GM23338 (cell line): ENCODE data around the gene SLC9C1. TPM values are rescaled to one million over a fixed set of nuclear protein-coding genes. Genes with fewer than 3 reads are reported as not detected.

Experiments
- ATAC-seq: fragments of 200-7000 bp; cut with Tn5 transposase; 3 replicates; pipeline ENCODE4 v1.9.1; 2020
- DNase-seq: peaks from one replicate; pipeline ENCODE4 v3.0.0-alpha.2; 2015; ENCODE audit warnings: low spot score
- H2AFZ ChIP-seq: fragments of 200-600 bp; sonication (generic); 2 replicates; pipeline ENCODE4 v1.8.0; 2016; ENCODE audit warnings: antibody characterized with exemption, mild to moderate bottlenecking, moderate library complexity
- H3F3A ChIP-seq: fragments of 200-600 bp; sonication (generic); replicated peaks from 2 replicates; pipeline ENCODE4 v1.8.0; 2017; ENCODE audit warnings: antibody characterized with exemption, mixed run types, low read depth
- H3K27ac ChIP-seq: fragments of 200-600 bp; sonication (generic); 2 replicates; pipeline ENCODE4 v1.6.1; 2016; ENCODE audit warnings: low read depth
- H3K27me3 ChIP-seq: fragments of 200-600 bp; sonication (generic); 2 replicates; pipeline ENCODE4 v1.8.0; 2016; ENCODE audit warnings: mild to moderate bottlenecking, mixed run types, moderate library complexity; ENCODE audit not compliant: insufficient read depth
- H3K36me3 ChIP-seq: fragments of 200-600 bp; sonication (generic); 2 replicates; pipeline ENCODE4 v1.8.0; 2016; ENCODE audit warnings: mild to moderate bottlenecking; ENCODE audit not compliant: insufficient read depth
- H3K4me1 ChIP-seq: fragments of 200-600 bp; sonication (generic); 2 replicates; pipeline ENCODE4 v1.8.0; 2016; ENCODE audit warnings: mild to moderate bottlenecking, moderate library complexity; ENCODE audit not compliant: insufficient read depth
- H3K4me2 ChIP-seq: fragments of 200-600 bp; sonication (generic); 2 replicates; pipeline ENCODE4 v1.7.1; 2017; ENCODE audit warnings: mixed run types
- H3K4me3 ChIP-seq: fragments of 200-600 bp; sonication (generic); 2 replicates; pipeline ENCODE4 v1.6.1; 2016; ENCODE audit warnings: mixed run types
- H3K79me2 ChIP-seq: fragments of 200-600 bp; sonication (generic); replicated peaks from 2 replicates; pipeline ENCODE4 v1.8.0; 2017; ENCODE audit warnings: mild to moderate bottlenecking; ENCODE audit not compliant: insufficient read depth
- H3K9me2 ChIP-seq: fragments of 200-600 bp; sonication (generic); 2 replicates; pipeline ENCODE4 v1.8.0; 2017; ENCODE audit not compliant: insufficient read depth
- H4K20me1 ChIP-seq: fragments of 200-600 bp; sonication (generic); replicated peaks from 2 replicates; pipeline ENCODE4 v1.8.0; 2017; ENCODE audit warnings: mild to moderate bottlenecking; ENCODE audit not compliant: insufficient read depth
- H3K27ac Mint-ChIP-seq: 2 replicates; pipeline ENCODE4 v1.8.0; 2020; ENCODE audit warnings: inconsistent platforms, mild to moderate bottlenecking, moderate library complexity, mixed read lengths
- H3K27me3 Mint-ChIP-seq: 3 replicates; pipeline ENCODE4 v1.8.0; 2022; ENCODE audit warnings: low read depth, mild to moderate bottlenecking, moderate library complexity, mixed read lengths, inconsistent platforms; ENCODE audit not compliant: insufficient read depth, poor library complexity
- H3K36me3 Mint-ChIP-seq: 3 replicates; pipeline ENCODE4 v1.8.0; 2021; ENCODE audit warnings: low read depth, mild to moderate bottlenecking, inconsistent platforms, moderate library complexity, mixed read lengths
- H3K4me1 Mint-ChIP-seq: 3 replicates; pipeline ENCODE4 v1.8.0; 2020; ENCODE audit warnings: mild to moderate bottlenecking, inconsistent platforms, mixed read lengths
- H3K4me3 Mint-ChIP-seq: 3 replicates; pipeline ENCODE4 v1.8.0; 2021; ENCODE audit warnings: moderate library complexity, mild to moderate bottlenecking, inconsistent platforms, mixed read lengths
- H3K9me3 Mint-ChIP-seq: 3 replicates; pipeline ENCODE4 v1.8.0; 2020; ENCODE audit warnings: moderate library complexity, mild to moderate bottlenecking, inconsistent platforms, mixed read lengths
- EZH2phosphoT487 ChIP-seq: fragments of 200-600 bp; sonication (generic); IDR thresholded peaks from one replicate; pipeline ENCODE4 v1.8.1; 2018; ENCODE audit warnings: antibody characterized with exemption; ENCODE audit not compliant: unreplicated experiment
- STAT1 ChIP-seq: IDR thresholded peaks from one replicate; pipeline ENCODE4 v1.6.1; 2016; ENCODE audit warnings: antibody characterized with exemption; ENCODE audit not compliant: unreplicated experiment
- polyA plus RNA-seq: library from polyadenylated mRNA; unstranded; fragments of >200 nt; fragmentation: Nextera tagmentation; extraction: Ambion mirVana; gene quantifications from 2 replicates; pipeline ENCODE4 v1.2.1, GENCODE V29; 2016
- total RNA-seq: library from RNA; depleted of rRNA; stranded (reverse); fragments of >200 nt; shearing (Covaris generic); gene quantifications from 2 replicates; pipeline ENCODE4 v1.2.3, GENCODE V29; 2014
- TF ChIP-seq, protein P1 (sequence below): fragments of 250-450 bp; sonication (Bioruptor Pico); IDR thresholded peaks from 2 replicates; pipeline ENCODE4 v1.5.0; 2020; ENCODE audit warnings: mild to moderate bottlenecking, moderate library complexity

The SLC9C1 gene
- total and polyA plus RNA-seq, 2 experiments from 2014 or later, result 0.97 to 1.8 TPM

DNA sequence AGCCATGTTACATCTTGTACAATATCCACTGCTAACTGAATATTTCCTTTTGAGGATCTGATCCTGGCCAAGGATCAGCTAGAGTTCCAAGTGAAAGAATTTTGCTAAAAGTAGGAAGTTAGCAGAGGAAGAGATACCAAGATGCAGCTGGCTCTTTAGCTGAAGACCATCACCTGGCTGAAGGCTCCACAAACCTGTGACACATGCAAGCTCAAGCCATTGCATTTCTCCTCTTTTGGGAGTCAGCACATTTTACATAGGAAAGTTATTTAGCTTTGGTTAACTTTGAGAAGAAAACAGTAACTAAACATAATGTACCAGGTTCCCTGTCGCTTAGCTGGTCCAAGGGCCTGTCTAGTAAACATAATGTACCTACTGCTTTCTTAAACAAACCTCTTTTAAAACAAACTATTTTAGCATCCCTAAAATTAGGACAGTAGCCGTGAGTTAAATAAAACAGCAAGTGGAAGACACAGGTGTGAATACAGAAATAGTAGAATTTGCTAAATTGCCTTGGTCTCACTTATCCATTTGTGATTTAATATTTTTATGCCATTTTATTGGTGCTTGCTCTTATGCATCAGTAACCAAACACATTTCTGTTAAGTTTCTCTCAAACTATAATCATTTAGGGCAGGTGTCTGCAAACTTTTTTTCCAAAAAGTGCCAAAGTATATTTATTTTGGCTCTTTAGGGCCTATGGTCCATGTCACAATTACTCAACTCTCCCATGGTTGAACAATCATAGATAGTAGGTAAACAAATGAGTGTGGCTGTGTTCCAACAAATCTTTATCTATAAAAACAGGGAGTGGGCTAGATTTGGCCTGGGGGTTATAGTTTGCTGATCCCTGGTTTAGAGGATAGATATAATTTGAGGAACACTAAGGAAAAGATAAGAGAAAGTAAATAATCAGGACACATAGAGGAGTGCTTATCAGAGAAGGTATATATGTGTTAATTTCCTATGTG, 172.2 kb downstream of the SLC9C1 start (continued):
- TF ChIP-seq, protein P1, sequence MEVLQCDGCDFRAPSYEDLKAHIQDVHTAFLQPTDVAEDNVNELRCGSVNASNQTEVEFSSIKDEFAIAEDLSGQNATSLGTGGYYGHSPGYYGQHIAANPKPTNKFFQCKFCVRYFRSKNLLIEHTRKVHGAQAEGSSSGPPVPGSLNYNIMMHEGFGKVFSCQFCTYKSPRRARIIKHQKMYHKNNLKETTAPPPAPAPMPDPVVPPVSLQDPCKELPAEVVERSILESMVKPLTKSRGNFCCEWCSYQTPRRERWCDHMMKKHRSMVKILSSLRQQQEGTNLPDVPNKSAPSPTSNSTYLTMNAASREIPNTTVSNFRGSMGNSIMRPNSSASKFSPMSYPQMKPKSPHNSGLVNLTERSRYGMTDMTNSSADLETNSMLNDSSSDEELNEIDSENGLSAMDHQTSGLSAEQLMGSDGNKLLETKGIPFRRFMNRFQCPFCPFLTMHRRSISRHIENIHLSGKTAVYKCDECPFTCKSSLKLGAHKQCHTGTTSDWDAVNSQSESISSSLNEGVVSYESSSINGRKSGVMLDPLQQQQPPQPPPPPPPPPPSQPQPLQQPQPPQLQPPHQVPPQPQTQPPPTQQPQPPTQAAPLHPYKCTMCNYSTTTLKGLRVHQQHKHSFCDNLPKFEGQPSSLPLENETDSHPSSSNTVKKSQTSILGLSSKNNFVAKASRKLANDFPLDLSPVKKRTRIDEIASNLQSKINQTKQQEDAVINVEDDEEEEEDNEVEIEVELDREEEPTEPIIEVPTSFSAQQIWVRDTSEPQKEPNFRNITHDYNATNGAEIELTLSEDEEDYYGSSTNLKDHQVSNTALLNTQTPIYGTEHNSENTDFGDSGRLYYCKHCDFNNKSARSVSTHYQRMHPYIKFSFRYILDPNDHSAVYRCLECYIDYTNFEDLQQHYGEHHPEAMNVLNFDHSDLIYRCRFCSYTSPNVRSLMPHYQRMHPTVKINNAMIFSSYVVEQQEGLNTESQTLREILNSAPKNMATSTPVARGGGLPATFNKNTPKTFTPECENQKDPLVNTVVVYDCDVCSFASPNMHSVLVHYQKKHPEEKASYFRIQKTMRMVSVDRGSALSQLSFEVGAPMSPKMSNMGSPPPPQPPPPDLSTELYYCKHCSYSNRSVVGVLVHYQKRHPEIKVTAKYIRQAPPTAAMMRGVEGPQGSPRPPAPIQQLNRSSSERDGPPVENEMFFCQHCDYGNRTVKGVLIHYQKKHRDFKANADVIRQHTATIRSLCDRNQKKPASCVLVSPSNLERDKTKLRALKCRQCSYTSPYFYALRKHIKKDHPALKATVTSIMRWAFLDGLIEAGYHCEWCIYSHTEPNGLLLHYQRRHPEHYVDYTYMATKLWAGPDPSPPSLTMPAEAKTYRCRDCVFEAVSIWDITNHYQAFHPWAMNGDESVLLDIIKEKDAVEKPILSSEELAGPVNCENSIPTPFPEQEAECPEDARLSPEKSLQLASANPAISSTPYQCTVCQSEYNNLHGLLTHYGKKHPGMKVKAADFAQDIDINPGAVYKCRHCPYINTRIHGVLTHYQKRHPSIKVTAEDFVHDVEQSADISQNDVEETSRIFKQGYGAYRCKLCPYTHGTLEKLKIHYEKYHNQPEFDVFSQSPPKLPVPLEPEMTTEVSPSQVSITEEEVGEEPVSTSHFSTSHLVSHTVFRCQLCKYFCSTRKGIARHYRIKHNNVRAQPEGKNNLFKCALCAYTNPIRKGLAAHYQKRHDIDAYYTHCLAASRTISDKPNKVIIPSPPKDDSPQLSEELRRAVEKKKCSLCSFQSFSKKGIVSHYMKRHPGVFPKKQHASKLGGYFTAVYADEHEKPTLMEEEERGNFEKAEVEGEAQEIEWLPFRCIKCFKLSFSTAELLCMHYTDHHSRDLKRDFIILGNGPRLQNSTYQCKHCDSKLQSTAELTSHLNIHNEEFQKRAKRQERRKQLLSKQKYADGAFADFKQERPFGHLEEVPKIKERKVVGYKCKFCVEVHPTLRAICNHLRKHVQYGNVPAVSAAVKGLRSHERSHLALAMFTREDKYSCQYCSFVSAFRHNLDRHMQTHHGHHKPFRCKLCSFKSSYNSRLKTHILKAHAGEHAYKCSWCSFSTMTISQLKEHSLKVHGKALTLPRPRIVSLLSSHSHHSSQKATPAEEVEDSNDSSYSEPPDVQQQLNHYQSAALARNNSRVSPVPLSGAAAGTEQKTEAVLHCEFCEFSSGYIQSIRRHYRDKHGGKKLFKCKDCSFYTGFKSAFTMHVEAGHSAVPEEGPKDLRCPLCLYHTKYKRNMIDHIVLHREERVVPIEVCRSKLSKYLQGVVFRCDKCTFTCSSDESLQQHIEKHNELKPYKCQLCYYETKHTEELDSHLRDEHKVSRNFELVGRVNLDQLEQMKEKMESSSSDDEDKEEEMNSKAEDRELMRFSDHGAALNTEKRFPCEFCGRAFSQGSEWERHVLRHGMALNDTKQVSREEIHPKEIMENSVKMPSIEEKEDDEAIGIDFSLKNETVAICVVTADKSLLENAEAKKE (CRISPR knock-in tag), result no peak
- TF ChIP-seq EZH2phosphoT487, result no peak

DNA sequence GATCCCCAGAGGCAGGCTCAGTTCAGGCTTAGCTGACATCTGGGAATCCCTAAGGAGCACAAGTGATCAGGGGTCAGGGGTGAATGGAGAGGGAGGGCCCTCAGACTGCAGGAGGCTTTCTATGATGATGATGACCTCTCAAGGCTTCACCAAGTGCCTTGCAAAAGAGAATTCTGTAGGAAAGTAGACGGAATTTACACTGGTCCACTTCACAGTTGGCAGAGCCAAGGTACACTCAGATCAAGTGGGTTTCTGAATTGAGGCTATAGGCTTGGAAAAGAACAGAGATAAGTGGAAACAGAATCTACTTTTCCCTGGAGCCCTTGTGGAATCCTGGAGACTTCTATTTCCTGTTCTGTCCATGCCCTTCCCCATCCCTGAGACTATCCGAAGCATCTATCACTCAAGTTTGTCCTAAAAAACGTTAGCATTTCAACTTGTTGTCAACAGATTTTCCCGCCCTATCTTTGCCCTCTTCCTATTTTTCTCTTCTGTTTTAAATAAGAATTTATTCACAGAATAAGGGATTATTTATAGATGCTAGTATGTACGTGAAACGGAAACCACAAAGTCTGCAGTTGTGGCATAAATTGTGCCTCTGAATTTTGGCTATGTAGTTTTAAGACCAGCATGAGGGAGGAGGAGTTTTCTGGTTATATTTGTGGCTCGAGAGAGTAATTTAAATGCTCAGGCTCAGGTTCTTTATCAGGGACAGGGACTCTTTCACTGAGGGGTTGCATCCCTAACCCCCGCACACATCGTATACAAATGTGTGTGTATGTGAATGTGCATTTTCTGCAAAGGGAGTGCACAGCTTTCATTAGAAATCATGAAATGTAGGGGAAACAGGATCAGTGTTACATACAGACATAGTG, 173.8 kb downstream of the SLC9C1 start:
- no peaks in the 10 kb centered on the region for H3K27me3 ChIP-seq
- DNase-seq (no peak), ATAC-seq (peak; percentile 41; the same call in 2 of the 3 replicates)
- no peaks in the 10 kb centered on the region for H3F3A ChIP-seq
- peaks cover 21% of the 10 kb centered on the region for H3K4me1 ChIP-seq
- H3K27ac ChIP-seq, result no peak overlapping the region
- Mint-ChIP-seq H3K4me3 (no peak overlapping the region), H3K27ac (0 out of 2 replicates have a peak overlapping the region, but pooled peaks have one; percentile 5), H3K27me3 (peaks cover 3% of the 10 kb centered on the region), H3K36me3 (peaks cover 14% of the 10 kb centered on the region; the same call in 2 of the 3 replicates), H3K4me1 (peaks cover 22% of the 10 kb centered on the region), H3K9me3 (no peaks in the 10 kb centered on the region)
- H3K9me2 ChIP-seq, result no peaks in the 10 kb centered on the region
- no peak for TF ChIP-seq STAT1
- no peak overlapping the region for H3K4me3 ChIP-seq
- no peak overlapping the region for H2AFZ ChIP-seq
- no peaks in the 10 kb centered on the region for H4K20me1 ChIP-seq
- no peak overlapping the region for H3K4me2 ChIP-seq
- no peaks in the 10 kb centered on the region; the same call in none of the 2 replicates for H3K36me3 ChIP-seq
- H3K79me2 ChIP-seq, result no peaks in the 10 kb centered on the region
